Coronary artery (tissue), 2 donors: ENCODE data around the gene BAZ1B.

Experiments used
- DNase-seq: peaks from one replicate; pipeline ENCODE4 v3.0.0-alpha.2; 2017; ENCODE audit warnings: low spot score
- H3K27ac ChIP-seq, 2 donors: fragments of 200-600 bp; sonication (generic); one replicate each; pipeline ENCODE4 v1.5.1; 2016 to 2019
- H3K4me3 ChIP-seq: fragments of 200-600 bp; sonication (generic); 2 replicates; pipeline ENCODE4 v1.5.1; 2016; ENCODE audit warnings: mild to moderate bottlenecking, moderate library complexity
- CTCF ChIP-seq: fragments of 200-600 bp; sonication (generic); IDR thresholded peaks from one replicate; pipeline ENCODE4 v1.5.1; 2019; ENCODE audit warnings: antibody characterized with exemption

BAZ1B gene

GRCh38 chr7:73454424-73454823 lies 67.7 kb downstream of the BAZ1B start:
- no peak overlapping the region for H3K4me3 ChIP-seq
- no peak for DNase-seq
- no peak for TF ChIP-seq CTCF
- H3K27ac ChIP-seq: no peak overlapping the region

GRCh38 chr7:73452999-73453635 lies 69.0 kb downstream of the BAZ1B start:
- TF ChIP-seq CTCF: no peak
- no peak overlapping the region for H3K4me3 ChIP-seq
- H3K27ac ChIP-seq: no peak overlapping the region
- DNase-seq: no peak

GRCh38 chr7:73451780-73452398 lies 70.2 kb downstream of the BAZ1B start:
- no peak for DNase-seq
- Histone ChIP-seq H3K4me3 (no peak overlapping the region), H3K27ac (no peak overlapping the region)
- TF ChIP-seq CTCF: peak; percentile 88

GRCh38 chr7:73449422-73449821 lies 72.7 kb downstream of the BAZ1B start:
- no peak for TF ChIP-seq CTCF
- no peak overlapping the region for H3K27ac ChIP-seq
- H3K4me3 ChIP-seq: no peak overlapping the region
- no peak for DNase-seq

- no peak for TF ChIP-seq CTCF
- Histone ChIP-seq H3K27ac (no peak overlapping the region), H3K4me3 (no peak overlapping the region)
- no peak for DNase-seq
Observed at GRCh38 chr7:73448609-73449008, 73.5 kb downstream of the BAZ1B start.

GRCh38 chr7:73447121-73447733 lies 74.9 kb downstream of the BAZ1B start:
- no peak for DNase-seq
- no peak for TF ChIP-seq CTCF
- H3K4me3 ChIP-seq: no peak overlapping the region
- no peak overlapping the region for H3K27ac ChIP-seq

GRCh38 chr7:73446682-73447081 lies 75.4 kb downstream of the BAZ1B start:
- TF ChIP-seq CTCF: no peak
- no peak for DNase-seq
- Histone ChIP-seq H3K4me3 (no peak overlapping the region), H3K27ac (no peak overlapping the region)
